ENCODE measurements around the gene FAT1. TPM values are rescaled to one million over a fixed set of nuclear protein-coding genes. Genes with fewer than 3 reads are reported as not detected.

The FAT1 gene
- total and polyA plus RNA-seq, 2 donors (not counting 1 experiment from before 2014, with no cell fraction given), result 0.07 to 0.15 TPM

DNA sequence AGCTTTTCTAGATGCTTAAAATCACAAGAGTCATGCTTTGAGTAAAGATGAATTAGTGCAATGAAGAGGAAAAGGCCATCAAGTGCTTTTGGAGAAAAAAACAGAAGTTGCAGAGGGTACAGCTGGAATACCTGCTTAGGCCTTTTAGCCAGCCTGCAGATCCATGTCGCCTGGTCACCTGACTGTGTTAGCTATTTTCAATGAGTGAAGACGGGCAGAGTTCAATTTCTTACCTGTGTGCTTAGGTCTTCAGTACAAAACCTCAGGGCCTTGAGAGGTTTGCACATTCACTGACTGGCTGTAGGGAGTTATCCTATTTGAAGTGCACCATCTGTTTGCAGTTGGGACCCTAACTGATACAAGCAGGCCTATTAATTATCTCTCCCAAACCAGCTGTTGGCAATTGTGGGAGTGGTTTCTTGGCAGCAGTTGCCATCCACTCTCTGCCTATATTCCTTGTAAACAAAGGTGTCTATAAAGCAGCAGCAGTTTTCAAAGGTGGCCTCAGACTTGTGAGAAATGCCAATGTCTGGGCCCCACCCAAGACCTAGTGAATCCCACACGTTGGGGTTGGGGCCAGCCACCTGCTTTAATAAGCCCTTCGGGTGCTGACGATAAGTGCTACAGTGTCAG is 16.3 kb upstream of the FAT1 start:
- WGBS (ENCODE audit: insufficient coverage), result 97% methylated on average over 5 of the region's 5 CpGs
- H3K79me2 ChIP-seq (ENCODE audit: control insufficient read depth, insufficient read depth, low read length), result no peaks in the 10 kb centered on the region
- no peak overlapping the region for H3K27ac Mint-ChIP-seq
- H3K27me3 ChIP-seq (replicated peaks in 1 of 4; ENCODE audit: control extremely low read depth in 1 of 4, control insufficient read depth in 3 of 4, insufficient read depth in 4 of 4, low read length in 3 of 4), result no peaks in the 10 kb centered on the region
- ATAC-seq (ENCODE audit: low read depth), result no peak
- H4K20me1 ChIP-seq (ENCODE audit: control insufficient read depth, insufficient read depth, low read length, poor library complexity, severe bottlenecking), result no peaks in the 10 kb centered on the region
- peaks cover 0 to 5% (median 0%) of the 10 kb centered on the region in 3 donors for H3K9me3 ChIP-seq (ENCODE audit: control extremely low read depth in 1 of 3, control insufficient read depth in 2 of 3, insufficient read depth in 1 of 3, low read length in 2 of 3)
- DNase-seq, result no peak
- no peak overlapping the region for H3K4me3 ChIP-seq (ENCODE audit: control extremely low read depth in 1 of 5, extremely low read depth in 1 of 5, insufficient read depth in 1 of 5, low read depth in 2 of 5, low read length in 4 of 5)
- H3K27me3 Mint-ChIP-seq, result no peaks in the 10 kb centered on the region
- ChIA-PET POLR2A (no interaction called here), CTCF (no interaction called here)
- H3K4me1 ChIP-seq (ENCODE audit: control insufficient read depth in 2 of 2, insufficient read depth in 2 of 2, low read length in 2 of 2), result no peaks in the 10 kb centered on the region
- H3K9me3 Mint-ChIP-seq (ENCODE audit: insufficient read depth), result no peaks in the 10 kb centered on the region
- H2AFZ ChIP-seq (ENCODE audit: insufficient read depth, low read depth, low read length, poor library complexity, severe bottlenecking), result no peak overlapping the region
- no peak overlapping the region for H3K27ac ChIP-seq (ENCODE audit: low read length in 2 of 2)
- no peak overlapping the region for H3K4me3 Mint-ChIP-seq
- TF ChIP-seq EZH2 (IDR thresholded peaks at IDR 0.05; ENCODE audit: borderline replicate concordance, insufficient read depth, low read depth, low read length, poor library complexity, severe bottlenecking), result no peak
- TF ChIP-seq, protein P1, sequence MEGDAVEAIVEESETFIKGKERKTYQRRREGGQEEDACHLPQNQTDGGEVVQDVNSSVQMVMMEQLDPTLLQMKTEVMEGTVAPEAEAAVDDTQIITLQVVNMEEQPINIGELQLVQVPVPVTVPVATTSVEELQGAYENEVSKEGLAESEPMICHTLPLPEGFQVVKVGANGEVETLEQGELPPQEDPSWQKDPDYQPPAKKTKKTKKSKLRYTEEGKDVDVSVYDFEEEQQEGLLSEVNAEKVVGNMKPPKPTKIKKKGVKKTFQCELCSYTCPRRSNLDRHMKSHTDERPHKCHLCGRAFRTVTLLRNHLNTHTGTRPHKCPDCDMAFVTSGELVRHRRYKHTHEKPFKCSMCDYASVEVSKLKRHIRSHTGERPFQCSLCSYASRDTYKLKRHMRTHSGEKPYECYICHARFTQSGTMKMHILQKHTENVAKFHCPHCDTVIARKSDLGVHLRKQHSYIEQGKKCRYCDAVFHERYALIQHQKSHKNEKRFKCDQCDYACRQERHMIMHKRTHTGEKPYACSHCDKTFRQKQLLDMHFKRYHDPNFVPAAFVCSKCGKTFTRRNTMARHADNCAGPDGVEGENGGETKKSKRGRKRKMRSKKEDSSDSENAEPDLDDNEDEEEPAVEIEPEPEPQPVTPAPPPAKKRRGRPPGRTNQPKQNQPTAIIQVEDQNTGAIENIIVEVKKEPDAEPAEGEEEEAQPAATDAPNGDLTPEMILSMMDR (IDR thresholded peaks at IDR 0.05), result no peak
- H3K4me1 Mint-ChIP-seq, result no peaks in the 10 kb centered on the region
- no peak overlapping the region for H3K9ac ChIP-seq (ENCODE audit: low read length)
- intact Hi-C loops (cut with micrococcal nuclease), result no loop called here
- H3K4me2 ChIP-seq (replicated peaks; ENCODE audit: low read depth, low read length, poor library complexity, severe bottlenecking), result no peak overlapping the region
- no peaks in the 10 kb centered on the region for H3K36me3 ChIP-seq (replicated peaks in 1 of 2; ENCODE audit: control extremely low read depth in 1 of 2, control insufficient read depth in 1 of 2, extremely low read depth in 1 of 2, insufficient read depth in 2 of 2, low read length in 1 of 2)

DNA sequence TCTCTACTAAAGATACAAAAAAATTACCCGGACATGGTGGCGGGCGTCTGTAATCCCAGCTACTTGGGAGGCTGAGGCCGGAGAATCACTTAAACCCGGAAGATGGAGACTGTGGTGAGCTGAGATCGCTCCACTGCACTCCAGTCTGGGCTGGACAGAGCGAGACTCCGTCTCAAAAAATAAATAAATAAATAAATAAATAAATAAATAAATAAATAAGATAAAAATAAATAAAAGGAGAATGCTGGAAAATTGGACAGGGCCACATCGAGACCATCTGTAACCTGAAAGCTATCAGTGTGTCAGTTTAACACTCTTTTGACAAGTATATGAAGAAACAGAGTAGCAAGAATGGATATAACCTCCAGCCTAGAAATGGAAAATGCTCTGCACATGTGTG is 15.7 kb upstream of the FAT1 start:
- ChIA-PET CTCF (no interaction called here), POLR2A (no interaction called here)
- TF ChIP-seq EZH2 (IDR thresholded peaks at IDR 0.05; ENCODE audit: borderline replicate concordance, insufficient read depth, low read depth, low read length, poor library complexity, severe bottlenecking), result no peak
- TF ChIP-seq, protein P1 (IDR thresholded peaks at IDR 0.05), result no peak
- Histone ChIP-seq H3K4me3 (ENCODE audit: control extremely low read depth in 1 of 5, extremely low read depth in 1 of 5, insufficient read depth in 1 of 5, low read depth in 2 of 5, low read length in 4 of 5) (no peak overlapping the region), H4K20me1 (ENCODE audit: control insufficient read depth, insufficient read depth, low read length, poor library complexity, severe bottlenecking) (no peaks in the 10 kb centered on the region), H3K9me3 (ENCODE audit: control extremely low read depth in 1 of 3, control insufficient read depth in 2 of 3, insufficient read depth in 1 of 3, low read length in 2 of 3) (peaks cover 0 to 5% (median 0%) of the 10 kb centered on the region in 3 donors), H3K4me2 (replicated peaks; ENCODE audit: low read depth, low read length, poor library complexity, severe bottlenecking) (no peak overlapping the region), H2AFZ (ENCODE audit: insufficient read depth, low read depth, low read length, poor library complexity, severe bottlenecking) (no peak overlapping the region), H3K4me1 (ENCODE audit: control insufficient read depth in 2 of 2, insufficient read depth in 2 of 2, low read length in 2 of 2) (no peaks in the 10 kb centered on the region), H3K27ac (ENCODE audit: low read length in 2 of 2) (no peak overlapping the region), H3K36me3 (replicated peaks in 1 of 2; ENCODE audit: control extremely low read depth in 1 of 2, control insufficient read depth in 1 of 2, extremely low read depth in 1 of 2, insufficient read depth in 2 of 2, low read length in 1 of 2) (no peaks in the 10 kb centered on the region), H3K79me2 (ENCODE audit: control insufficient read depth, insufficient read depth, low read length) (no peaks in the 10 kb centered on the region), H3K27me3 (replicated peaks in 1 of 4; ENCODE audit: control extremely low read depth in 1 of 4, control insufficient read depth in 3 of 4, insufficient read depth in 4 of 4, low read length in 3 of 4) (no peaks in the 10 kb centered on the region), H3K9ac (ENCODE audit: low read length) (no peak overlapping the region)
- H3K4me1 Mint-ChIP-seq, result no peaks in the 10 kb centered on the region
- no peak overlapping the region for H3K27ac Mint-ChIP-seq
- WGBS (ENCODE audit: insufficient coverage), result 98% methylated on average over 5 of the region's 9 CpGs
- DNase-seq (no peak), ATAC-seq (ENCODE audit: low read depth) (no peak)
- no peaks in the 10 kb centered on the region for H3K27me3 Mint-ChIP-seq
- H3K9me3 Mint-ChIP-seq (ENCODE audit: insufficient read depth), result no peaks in the 10 kb centered on the region
- no peak overlapping the region for H3K4me3 Mint-ChIP-seq
- intact Hi-C loops (cut with micrococcal nuclease), result no loop called here
